ENCODE measurements around the gene RTN4R. TPM values are rescaled to one million over a fixed set of nuclear protein-coding genes. Genes with fewer than 3 reads are reported as not detected.

Gene RTN4R
- total and polyA plus RNA-seq, 9 of the 15 experiments (the other 6 are each of a cell fraction or from before 2014, with no cell fraction given): 0.04 to 2.8 (median 1.4) TPM; not detected in 3

DNA sequence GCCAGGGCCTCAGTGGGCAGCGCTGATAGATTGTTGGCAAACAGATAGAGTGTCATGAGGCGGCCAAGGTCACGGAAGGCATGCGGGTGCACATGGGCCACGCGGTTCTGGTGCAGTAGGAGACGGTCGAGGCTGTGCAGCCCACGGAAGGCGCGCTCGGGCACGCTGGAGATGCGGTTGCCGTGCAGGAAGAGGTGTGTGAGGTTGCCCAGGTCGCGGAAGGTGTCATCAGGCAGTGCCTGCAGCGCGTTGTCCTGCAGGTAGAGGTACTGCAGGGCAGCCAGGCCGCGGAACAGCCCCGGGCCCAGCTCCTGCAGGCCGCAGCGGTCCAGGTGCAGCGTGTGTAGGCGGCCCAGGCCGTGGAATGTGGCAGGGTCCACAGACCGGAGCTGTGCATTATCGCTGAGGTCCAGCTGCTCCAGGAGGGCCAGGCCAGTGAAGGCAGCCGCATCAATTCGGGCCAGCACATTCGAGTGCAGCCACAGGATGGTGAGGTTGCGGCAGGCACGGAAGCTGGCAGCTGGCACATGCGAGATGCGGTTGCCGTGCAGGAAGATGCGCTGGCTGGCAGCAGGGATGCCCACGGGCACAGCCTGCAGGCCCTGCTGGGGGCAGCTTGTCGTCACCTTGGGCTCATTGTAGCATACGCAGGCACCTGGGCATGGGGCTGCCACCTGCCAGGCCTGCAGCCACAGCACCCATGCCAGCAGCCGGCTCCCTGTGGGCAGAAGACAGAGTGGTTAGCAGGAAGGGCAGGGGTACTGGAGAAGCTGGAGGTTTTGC is 25.5 kb downstream of the RTN4R start (continued):
- TF ChIP-seq ZNF395 (CRISPR knock-in tag; IDR thresholded peaks at IDR 0.05) (no peak), ZC3H4 (CRISPR knock-in tag; IDR thresholded peaks at IDR 0.05; ENCODE audit: borderline replicate concordance) (no peak), CBX2 (IDR thresholded peaks at IDR 0.05; ENCODE audit: insufficient read depth, low read length, poor library complexity, severe bottlenecking) (no peak), ZNF197 (CRISPR knock-in tag; IDR thresholded peaks at IDR 0.05; ENCODE audit: low read depth) (no peak), CTCF (IDR thresholded peaks at IDR 0.05 in 2 of 3, conservative IDR thresholded peaks at IDR 0.05 in 1 of 3; ENCODE audit: insufficient read depth in 2 of 3, low read depth in 1 of 3, low read length in 3 of 3) (0 out of 6 replicates have a peak, but pooled peaks of 1 of the 3 experiments have one; percentile 2)
- TF ChIP-seq, protein P1, sequence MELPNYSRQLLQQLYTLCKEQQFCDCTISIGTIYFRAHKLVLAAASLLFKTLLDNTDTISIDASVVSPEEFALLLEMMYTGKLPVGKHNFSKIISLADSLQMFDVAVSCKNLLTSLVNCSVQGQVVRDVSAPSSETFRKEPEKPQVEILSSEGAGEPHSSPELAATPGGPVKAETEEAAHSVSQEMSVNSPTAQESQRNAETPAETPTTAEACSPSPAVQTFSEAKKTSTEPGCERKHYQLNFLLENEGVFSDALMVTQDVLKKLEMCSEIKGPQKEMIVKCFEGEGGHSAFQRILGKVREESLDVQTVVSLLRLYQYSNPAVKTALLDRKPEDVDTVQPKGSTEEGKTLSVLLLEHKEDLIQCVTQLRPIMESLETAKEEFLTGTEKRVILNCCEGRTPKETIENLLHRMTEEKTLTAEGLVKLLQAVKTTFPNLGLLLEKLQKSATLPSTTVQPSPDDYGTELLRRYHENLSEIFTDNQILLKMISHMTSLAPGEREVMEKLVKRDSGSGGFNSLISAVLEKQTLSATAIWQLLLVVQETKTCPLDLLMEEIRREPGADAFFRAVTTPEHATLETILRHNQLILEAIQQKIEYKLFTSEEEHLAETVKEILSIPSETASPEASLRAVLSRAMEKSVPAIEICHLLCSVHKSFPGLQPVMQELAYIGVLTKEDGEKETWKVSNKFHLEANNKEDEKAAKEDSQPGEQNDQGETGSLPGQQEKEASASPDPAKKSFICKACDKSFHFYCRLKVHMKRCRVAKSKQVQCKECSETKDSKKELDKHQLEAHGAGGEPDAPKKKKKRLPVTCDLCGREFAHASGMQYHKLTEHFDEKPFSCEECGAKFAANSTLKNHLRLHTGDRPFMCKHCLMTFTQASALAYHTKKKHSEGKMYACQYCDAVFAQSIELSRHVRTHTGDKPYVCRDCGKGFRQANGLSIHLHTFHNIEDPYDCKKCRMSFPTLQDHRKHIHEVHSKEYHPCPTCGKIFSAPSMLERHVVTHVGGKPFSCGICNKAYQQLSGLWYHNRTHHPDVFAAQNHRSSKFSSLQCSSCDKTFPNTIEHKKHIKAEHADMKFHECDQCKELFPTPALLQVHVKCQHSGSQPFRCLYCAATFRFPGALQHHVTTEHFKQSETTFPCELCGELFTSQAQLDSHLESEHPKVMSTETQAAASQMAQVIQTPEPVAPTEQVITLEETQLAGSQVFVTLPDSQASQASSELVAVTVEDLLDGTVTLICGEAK (IDR thresholded peaks at IDR 0.05): no peak
- TF ChIP-seq, protein P1 (CRISPR knock-in tag; IDR thresholded peaks at IDR 0.05): peak; percentile 10; the same call in 1 of the 2 replicates

Data from K562 (cell line).